Activated CD8-positive, alpha-beta memory T cell treated with anti-CD3 and anti-CD28 coated beads, Interleukin-2, amount 50 U/mL, for 24 hours (primary cell): ENCODE results near the gene DMRT3.

Experiments used
- DNase-seq: peaks from one replicate; pipeline ENCODE4 v3.0.0-alpha.2; 2020; ENCODE audit errors: extremely low read depth

DMRT3 gene, protein sequence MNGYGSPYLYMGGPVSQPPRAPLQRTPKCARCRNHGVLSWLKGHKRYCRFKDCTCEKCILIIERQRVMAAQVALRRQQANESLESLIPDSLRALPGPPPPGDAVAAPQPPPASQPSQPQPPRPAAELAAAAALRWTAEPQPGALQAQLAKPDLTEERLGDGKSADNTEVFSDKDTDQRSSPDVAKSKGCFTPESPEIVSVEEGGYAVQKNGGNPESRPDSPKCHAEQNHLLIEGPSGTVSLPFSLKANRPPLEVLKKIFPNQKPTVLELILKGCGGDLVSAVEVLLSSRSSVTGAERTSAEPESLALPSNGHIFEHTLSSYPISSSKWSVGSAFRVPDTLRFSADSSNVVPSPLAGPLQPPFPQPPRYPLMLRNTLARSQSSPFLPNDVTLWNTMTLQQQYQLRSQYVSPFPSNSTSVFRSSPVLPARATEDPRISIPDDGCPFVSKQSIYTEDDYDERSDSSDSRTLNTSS

DNA sequence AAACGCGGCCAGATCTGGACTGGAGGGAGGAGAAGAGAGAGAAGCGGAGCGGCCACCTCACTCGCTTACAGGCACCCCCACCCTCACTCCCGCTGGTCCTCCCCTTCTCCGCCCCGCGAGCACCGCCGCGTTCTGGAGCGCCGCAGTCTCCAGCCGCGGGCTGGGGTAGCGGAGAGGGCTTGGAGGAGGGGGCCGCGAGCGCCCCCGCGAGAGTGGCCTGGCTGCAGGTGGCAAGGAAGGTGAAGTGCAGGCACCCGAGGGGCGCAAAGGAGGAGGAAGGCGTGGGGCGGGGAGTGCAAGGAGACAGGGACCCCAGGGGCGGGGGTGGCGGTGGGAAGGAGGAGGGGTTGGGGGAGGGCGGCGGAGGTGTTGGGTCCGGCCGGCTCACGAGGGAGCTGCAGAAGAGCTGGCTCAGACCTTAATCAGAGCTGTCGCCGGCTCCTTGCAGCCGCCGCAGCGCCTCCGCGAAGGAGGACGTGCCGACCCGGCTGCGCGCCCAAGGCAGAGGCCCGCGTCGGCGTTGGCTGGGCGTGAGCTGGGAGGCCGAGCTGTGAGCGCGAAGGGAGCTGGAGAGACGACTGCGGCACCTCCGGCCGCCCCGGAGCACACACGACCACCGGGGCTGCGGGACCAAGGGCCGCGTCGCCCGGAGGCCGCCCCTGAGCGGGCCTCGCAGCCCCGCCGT is at the start of gene DMRT3:
DMRT3 (plus strand) TSS at position 398 of the 685 bp plus-strand sequence. CDS start 347 bp downstream, outside the sequence.
- DNase-seq, result no peak

DNA sequence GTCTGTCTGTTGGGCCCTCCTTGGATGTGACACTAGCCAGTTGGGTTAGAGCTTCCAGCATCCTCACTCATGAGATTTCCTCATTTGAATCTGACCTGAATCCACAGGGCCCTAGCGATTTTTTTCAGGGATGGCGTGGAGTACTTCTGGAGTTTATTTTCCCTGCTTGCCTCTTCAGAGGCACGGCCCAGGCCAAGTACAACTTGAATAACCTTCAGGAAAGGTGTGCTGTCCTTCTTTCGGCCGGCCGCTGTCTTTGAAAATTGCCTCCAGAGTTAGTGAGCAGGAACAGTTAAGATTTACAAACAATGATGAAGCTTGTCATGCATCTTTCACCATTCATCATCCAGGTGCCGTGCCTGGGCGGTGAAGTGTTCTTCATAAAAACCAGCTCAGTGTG is 49.5 kb upstream of the DMRT3 start:
- no peak for DNase-seq

DNA sequence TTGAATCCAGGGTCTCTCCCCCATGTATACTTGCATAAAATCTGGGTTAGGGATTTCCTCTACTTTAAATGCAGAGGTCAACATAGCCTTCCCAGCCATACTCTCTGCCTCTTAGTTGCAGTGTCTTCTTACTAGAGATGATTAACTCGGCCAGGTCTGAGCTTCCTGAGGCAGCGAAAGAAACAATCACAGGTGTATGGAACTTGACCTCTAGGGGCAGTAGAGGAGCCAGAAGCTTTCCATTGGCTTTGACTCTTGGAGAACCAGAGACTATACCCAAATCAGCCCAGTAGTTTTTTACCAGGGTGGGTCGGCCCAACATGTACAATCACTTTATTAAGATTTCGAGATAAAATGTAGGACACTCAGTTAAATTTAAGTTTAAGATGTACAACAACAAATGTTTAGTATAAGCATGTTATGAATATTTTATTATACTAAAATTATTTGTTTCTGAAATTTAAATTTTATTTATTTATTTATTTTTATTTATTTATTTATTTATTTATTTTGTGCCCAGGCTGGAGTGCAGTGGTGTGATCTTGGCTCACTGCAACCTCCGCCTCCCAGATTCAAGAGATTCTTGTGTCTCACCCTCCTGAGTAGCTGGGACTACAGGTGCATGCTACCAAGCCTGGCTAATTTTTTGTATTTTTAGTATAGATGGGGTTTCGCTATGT is 48.0 kb upstream of the DMRT3 start:
- DNase-seq, result no peak

DNA sequence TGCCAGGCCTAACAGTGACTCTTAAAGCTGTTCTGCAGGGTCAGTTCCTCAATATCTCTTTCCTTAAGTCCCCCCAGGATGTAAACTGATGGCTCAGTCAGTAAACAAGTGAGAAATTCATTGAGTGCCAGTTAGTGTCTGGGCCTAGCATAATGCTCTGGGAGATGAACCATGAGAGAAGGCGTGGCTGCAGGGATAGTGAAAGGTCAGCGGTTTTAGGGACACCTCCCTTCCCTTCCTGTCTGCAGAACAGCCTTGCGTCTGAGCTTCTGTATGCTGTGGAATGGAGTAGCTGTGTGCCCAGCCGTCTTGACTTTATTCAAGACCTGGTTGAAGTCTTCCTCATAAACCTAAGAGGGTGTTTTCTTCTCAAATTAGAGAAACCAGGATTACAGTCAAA is 46.7 kb upstream of the DMRT3 start:
- no peak for DNase-seq

DNA sequence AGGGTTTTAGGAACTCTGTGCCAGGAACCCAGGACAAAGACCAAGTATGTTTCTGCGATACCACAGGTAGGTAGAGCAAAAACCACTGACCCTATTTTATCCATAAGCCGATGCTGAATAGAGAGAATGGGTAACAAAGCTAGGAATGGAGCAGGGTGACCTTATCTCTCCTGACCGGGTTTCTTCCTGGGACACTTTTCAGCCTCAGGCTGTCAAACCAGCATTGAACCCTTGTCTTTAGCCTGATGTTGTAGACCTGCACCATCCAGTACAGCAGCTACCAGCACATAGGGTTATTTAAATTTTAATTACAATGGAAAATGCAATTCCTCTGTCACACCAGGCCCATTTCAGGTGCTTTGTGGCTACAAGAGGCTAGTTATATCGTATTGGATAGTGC is 43.1 kb upstream of the DMRT3 start:
- no peak for DNase-seq

DNA sequence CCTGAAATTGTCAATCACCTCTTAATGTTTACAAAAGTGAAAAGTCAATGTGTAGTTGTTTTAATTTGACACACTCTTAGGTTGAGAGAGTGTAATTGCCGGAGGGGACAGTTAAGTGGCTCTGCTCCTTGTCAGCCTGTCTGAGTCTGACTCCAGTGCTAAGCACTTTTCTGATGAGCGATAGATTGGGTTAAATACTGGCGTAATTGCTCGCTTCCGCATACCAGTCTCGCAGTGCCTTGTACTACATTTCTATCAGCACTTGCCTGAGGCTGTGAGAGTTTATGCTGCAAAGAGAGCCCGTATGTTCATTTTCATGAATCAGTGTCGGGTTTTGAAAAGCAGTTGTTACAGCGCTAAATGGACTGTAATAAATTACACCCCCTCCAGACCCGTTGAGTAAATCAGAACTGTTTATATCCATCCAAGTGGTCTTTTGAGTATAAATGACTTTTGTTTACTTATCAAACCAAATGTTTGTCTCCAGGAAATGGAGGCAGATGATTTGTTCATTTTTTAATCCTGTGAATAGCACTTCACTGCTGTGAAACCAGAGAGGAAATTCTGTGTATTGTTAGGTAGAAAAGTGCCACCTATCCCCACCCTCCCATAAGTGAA is 41.0 kb upstream of the DMRT3 start:
- DNase-seq, result no peak

DNA sequence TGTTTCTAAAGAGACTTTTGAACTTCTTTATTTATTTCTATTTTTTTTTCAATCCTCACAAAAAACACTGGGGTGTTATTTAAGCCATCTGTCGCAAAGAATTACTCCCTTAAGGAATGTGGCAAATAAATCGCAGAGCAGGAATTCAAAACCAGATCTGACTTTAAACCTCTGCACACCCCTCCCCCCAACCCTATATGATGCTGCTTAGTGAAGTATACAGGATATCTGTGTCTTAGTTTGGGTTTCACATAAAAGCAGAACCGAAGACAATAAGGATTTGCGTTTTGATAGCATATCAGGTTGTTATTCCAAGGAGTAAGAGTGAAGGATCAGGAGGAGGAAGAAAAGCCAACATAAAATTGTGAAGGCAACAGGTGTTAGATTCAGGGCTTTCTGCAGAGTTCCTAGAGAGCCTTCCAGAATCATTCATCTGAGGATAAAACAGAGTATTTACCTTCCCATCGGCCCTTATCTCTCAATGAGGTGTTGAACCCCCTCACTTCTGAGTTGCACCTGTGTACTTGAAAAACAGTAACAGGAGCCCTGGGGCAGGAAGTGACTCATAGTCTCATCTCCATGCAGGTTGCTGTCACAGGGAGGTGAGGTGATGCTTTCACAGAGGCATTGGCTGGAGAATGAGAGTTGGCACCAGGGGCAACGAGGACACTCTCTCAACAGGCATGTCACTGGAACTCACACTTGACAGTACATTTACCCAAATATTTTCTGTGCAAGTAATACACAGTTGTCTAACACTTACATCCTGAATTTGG is 33.5 kb upstream of the DMRT3 start:
- DNase-seq, result no peak

DNA sequence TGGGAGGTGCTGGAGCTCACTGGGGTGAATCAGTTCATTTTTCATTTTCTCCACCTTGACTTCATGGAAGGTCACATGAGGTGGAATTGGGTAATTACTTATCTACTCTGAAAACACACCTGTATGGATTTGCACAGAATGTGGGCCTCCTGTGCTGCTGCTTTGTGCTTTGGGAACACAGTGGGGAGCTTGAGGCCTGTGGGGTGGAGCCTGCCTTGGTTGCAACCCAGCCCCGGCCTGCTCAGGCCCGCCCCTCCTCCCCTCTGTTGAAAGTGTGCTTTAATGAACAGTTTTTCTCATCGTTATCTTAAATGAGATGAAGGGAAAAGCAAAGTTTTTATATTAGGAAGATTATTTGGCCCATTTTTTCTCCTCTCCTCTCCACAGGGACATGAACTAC is 28.5 kb upstream of the DMRT3 start:
- no peak for DNase-seq

DNA sequence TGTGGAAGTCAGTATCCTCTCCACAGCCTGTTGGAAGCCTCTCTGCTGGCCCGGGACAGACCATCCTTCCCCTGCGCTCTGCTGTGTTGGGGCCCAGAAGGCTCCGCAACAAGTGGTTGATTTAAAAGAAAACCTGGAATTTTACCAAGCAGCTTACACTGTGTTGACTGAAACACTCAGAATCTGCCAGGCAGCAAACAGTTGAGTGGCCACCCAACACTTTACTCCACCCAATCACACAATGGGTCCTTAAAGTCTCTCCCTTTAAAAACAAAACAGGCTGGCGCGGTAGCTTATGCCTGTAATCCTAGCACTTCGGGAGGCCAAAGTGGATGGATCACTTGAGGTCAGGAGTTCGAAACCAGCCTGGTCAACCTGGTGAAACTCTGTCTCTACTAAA is 28.0 kb upstream of the DMRT3 start:
- DNase-seq, result no peak

DNA sequence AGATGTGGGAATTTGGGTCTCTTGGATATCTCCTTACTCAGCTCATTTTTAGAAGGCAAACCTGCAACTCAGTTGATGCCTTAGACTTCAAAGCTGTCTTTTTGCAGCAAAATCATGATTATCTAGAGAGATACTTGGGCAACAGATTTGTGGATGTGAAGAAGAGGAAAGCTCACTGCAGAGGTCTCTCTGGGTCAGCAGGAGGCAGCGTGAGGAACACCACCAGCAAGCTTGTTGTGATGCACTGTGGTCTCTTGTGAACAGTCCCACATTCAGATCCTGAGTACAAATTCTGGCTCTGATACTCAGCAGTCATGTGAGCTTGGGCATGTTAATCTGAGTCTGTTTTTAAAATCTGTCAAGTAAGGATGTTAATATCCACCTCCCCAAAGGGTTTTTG is 26.3 kb upstream of the DMRT3 start:
- no peak for DNase-seq

DNA sequence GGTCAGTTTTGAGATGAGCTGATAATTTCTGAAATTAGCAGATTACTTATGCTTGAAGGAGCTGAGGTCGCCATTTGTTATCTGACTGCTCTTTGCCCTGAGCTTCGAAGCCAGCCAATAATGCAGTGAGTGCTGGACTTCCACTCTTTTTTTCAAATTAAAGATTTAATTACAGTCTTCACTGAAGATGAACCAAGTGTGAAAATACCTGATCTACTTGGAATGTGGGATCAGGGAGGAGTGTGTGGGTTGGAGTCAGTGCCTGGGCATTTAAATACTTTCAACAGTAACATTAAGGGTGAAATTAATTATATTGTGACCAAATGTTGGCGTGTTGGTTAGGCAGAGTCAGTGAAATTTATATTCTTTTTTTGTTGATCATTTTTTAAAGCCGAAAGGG is 23.9 kb upstream of the DMRT3 start:
- no peak for DNase-seq

DNA sequence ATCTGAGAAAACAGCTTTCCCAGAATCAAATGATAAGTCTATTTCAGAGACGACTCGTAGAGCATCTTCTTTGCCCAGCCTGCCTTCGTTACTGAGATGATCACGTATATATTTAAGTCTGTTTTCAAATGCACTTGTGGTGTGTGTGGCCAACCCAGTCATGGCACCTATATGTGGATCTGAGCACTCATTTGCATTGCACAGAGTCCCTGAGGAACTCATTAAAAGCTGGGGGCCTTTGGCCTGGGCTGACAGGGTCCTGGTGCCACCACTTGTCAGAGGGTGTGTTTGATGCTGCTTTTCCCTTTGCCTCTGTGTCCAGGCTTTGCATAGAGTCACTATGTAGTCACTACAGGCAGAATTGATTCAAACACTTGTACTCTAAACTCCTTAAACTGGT is 17.4 kb upstream of the DMRT3 start:
- DNase-seq, result no peak

DNA sequence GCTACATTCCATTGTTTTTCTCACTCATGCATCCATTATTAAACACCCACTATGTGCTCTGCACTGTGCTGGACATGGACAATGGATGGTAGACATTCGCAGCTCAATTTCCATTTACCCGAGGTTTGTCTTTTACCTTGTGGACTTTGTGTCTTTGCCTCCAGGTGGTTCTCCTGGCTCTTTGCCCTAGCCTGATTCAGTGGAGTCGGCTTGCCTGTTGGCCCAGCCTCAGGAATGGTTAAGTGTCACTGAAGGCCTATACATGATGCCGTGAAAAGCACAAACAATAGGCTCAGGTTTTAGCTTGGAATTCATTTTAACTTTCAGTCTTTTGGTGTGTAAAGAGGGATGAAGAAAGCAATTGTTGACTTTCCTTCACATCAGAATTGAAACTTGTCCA is 16.5 kb upstream of the DMRT3 start:
- no peak for DNase-seq

DNA sequence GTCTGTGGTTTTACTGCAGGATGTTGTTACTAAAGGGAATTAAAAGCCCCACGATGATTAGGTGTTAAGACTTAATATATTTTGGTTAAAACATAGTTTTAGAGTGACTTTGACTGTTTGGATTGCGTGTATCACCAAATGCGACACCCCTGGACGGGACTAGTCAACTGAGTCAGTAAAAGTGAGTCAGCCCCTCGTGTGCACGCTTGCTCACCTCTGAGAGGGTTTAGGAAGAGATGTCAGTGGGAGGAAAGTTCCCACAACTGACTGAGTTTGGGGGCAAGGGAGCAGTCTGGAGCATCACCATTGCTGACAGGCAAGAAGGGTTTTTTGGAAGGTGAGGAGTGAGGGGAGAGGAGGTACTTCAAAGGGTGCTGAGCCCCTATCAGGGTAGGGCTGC is 14.4 kb upstream of the DMRT3 start:
- no peak for DNase-seq

DNA sequence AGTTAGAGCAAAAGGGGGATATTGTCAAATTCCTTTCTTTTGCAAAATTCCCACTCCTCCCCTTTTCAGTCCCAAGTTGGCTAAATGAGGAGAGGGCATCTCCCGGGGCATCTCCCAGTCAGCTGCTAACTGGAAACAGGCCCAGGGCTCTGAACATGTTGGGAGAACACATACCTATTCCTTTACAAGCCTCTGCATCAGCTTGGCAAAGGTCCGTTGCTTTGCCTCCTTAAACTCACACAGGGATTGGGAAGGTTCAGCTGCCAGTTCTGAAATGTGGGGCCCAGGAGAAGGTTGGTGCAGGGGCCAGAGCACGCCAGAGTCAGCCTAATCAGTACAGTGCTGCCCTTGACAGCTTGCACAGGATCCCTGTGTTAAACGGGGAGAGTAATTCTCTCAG is 11.0 kb upstream of the DMRT3 start:
- no peak for DNase-seq

DNA sequence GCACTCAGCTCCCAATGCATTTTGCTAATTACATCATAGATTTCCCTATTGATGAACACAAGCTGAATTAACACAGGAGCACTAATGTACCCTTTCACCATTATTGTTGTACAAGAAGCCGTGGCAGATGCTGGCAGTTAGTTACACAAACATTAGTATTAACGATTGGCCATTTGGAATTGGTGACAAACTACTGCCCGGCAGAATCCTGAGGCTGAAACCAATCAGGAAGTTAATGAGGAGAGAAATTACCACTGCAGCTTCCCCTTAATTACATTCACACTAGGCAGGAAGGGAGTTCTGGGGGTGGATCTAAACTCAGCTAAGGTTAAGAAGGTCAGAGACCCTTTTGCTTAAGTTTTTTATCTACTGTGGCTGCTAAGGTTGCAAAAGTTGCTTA is 9.6 kb upstream of the DMRT3 start:
- no peak for DNase-seq

DNA sequence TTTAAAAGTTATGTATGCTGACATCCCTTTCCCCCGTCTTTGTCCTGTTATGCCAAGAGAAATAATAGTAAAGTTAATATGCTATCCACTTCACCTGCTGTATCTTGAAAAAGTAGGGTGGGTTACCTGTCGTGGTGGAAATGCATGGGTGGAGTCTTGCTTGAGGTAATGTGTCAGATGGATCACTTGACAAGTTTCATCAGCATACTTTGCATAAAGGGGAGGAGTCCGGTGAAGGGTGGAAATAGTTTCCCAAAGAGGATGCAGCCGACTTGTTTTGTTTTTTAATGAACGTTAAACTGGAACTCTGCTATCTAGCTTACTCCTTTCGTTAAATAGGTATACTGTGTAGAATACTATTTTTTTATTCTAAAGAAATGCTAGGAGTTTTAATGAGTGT is 9.0 kb upstream of the DMRT3 start:
- no peak for DNase-seq

DNA sequence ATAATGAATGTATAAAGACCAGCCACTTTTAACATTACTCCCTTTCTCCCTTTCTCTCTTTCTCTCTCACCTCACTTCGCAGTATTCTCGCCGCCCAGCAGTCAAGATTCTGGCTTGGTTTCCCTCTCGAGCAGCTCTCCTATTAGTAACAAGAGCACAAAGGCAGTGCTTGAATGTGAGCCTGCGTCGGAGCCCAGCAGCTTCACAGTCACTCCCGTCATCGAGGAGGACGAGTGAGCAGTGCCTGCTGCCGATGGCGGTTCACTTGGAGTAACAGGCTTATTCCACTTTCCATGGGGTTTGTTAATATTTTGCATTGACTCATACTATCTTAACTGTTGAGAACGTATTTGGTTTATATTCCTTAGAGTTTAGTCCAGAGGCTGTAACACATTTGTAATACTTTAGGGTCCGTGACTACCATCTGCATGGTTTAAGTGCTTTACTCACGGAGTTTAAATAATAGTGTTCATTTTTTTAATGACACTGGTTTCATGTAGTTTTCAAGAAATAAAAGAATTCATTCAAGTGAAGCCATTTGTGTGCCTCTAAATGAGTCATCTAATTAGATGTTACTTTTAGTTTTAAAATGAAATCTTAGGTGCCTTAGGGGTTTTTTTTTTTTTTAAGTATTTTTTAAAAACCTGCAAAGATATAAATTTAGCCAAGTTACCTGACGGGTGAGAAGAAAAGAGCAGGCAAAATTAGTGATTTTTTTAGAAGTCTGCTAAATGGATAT is 8.4 kb upstream of the DMRT3 start:
- no peak for DNase-seq

DNA sequence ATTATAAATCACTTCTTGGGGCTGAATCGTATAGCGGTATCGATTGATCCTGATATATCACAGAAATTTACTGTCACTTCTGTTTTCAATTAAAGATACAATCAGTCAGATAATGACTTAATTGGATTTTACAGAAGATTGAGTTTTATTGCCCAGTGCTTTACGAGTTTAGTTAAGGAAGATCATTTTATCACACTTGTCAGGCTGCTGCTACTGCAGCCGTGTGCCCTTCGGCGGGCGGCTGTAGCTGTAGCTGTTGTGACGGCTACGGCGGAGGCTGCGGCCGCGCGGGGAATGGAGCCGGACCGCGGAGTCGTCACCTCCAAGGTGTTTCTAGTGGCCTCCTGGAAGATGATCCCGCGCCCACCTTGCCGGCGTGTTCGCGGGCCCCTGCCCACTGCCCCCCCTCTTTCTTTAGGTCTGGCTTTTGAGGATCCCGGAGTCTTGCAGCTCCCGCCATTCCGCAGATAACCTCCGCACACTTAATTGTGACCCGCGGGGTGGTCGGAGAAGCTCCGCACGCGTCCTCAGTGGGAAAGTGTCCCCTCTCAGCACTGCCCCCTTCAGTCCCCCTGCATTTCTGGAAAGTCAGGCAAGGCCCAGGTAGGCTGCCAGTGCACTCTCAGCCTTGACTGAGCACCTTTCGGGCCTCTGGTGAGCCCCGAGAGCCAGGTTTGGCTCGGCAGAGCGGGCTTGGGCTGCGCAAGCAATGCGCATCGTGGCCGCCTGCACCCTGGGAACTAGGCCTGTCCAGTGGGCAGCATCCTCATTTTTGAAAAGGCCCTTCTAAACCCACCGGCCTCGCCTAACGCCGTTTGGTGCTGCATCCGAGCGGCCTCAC is 6.9 kb upstream of the DMRT3 start:
- DNase-seq, result no peak
